ENCODE data around the gene ELOVL1. TPM values are rescaled to one million over a fixed set of nuclear protein-coding genes. Genes with fewer than 3 reads are reported as not detected.
A peak's percentile ranks its signal among the peaks of the same experiment; 100 is the strongest.
"Not testable (repeated sequence)": the region's sequence is repeated elsewhere in the genome, so short reads cannot be mapped to it uniquely, and the experiment has no call there.

The ELOVL1 gene
- polyA plus RNA-seq, 2 of the 4 experiments (the other 2 are of a cell fraction), result 105 to 124 TPM

DNA sequence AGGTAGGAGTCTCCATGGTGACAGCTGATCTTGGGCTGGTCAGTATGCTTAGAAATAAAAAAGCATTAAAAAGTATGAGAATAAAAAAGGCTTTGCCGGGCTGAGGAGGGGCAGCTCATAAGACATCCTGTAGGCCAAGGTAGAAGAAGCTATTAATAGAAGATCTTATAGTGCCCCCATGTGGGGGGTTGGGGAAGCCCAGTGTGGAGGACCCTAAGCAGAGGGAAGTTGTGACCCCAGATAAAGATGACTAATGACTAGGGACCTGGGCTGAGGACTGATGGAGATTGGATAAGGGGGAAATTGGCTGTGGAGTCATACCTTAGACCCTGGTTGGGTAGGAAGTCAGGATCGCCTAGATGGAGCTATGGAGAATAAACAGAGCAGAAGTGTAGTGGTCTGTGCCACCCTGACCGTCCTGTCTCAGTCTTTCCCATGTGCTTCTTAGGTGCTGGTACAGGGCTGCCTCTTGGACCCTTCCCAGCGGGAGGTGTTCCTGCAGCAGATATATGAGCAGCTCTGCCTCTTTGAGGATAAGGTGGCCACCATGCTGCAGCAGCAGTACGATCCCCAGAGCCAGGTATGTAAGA is 46.9 kb upstream of the ELOVL1 start:
- WGBS (ENCODE audit: missing lambda C conversion rate), result 79% methylated on average over 5 of the region's 5 CpGs
- Histone ChIP-seq H3K27ac (no peak overlapping the region), H3K4me3 (no peak overlapping the region), H3K9me3 (no peaks in the 10 kb centered on the region), H3K4me2 (no peak overlapping the region), H3K4me1 (no peaks in the 10 kb centered on the region)
- FAIRE-seq (no peak), DNase-seq (ENCODE audit: low read depth in 1 of 2, low spot score in 1 of 2) (peak; percentile 32 to 56), ATAC-seq (peak; percentile 93 to 97)
- CTCF ChIA-PET, result interaction anchor here (0.6 to 3.0 kb wide), 25 partner anchors 10 to 210 kb away, joined by 3 to 21 read pairs (median 3); partner anchors contain the start of genes CDC20 and HYI
- POLR2A ChIA-PET, result interaction anchor here (0.8 to 1.2 kb wide), 4 partner anchors 25 to 188 kb away, joined by 3 to 5 read pairs (median 3); partner anchors contain the start of gene CDC20
- TF ChIP-seq, protein P1, sequence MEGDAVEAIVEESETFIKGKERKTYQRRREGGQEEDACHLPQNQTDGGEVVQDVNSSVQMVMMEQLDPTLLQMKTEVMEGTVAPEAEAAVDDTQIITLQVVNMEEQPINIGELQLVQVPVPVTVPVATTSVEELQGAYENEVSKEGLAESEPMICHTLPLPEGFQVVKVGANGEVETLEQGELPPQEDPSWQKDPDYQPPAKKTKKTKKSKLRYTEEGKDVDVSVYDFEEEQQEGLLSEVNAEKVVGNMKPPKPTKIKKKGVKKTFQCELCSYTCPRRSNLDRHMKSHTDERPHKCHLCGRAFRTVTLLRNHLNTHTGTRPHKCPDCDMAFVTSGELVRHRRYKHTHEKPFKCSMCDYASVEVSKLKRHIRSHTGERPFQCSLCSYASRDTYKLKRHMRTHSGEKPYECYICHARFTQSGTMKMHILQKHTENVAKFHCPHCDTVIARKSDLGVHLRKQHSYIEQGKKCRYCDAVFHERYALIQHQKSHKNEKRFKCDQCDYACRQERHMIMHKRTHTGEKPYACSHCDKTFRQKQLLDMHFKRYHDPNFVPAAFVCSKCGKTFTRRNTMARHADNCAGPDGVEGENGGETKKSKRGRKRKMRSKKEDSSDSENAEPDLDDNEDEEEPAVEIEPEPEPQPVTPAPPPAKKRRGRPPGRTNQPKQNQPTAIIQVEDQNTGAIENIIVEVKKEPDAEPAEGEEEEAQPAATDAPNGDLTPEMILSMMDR (IDR thresholded peaks at IDR 0.05), result peak; percentile 51
- peak; percentile 57 for TF ChIP-seq SMC3 (IDR thresholded peaks at IDR 0.05)
- peak; percentile 64 for TF ChIP-seq RAD21 (conservative IDR thresholded peaks at IDR 0.05 in 1 of 2, IDR thresholded peaks at IDR 0.05 in 1 of 2)
- no peak for TF ChIP-seq POLR2A (IDR thresholded peaks at IDR 0.05; ENCODE audit: low read length)

DNA sequence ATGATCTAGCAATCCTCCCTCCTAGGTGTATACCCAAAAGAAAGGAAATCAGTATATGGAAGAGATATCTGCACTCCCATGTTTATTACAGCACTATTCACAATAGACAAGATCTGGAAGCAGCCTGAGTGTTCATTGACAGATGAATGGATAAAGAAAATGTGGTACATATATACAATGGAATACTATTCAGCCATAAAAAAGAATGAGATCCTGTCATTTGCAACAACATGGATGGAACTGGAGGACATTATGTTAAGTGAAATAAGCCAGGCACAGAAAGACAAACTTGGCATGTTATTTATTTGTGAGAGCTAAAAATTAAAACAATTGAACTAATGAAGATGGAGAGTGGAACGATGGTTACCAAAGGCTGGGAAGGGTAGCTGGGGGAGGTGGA is 45.6 kb upstream of the ELOVL1 start:
- H3K9me3 ChIP-seq; H3K27ac ChIP-seq; DNase-seq (ENCODE audit: low read depth in 1 of 2, low spot score in 1 of 2); CTCF ChIA-PET; FAIRE-seq; ATAC-seq; H3K4me3 ChIP-seq; H3K4me2 ChIP-seq; H3K4me1 ChIP-seq; POLR2A ChIA-PET: not testable (repeated sequence)
- 93% methylated on average over 1 of the region's 1 CpG for WGBS (ENCODE audit: missing lambda C conversion rate)

- Histone ChIP-seq H3K4me3 (no peak overlapping the region), H3K27ac (no peak overlapping the region), H3K4me1 (no peaks in the 10 kb centered on the region), H3K4me2 (no peak overlapping the region), H3K9me3 (no peaks in the 10 kb centered on the region)
- TF ChIP-seq BHLHE40 (IDR thresholded peaks at IDR 0.05; ENCODE audit: low read depth, low read length) (no peak), RAD21 (conservative IDR thresholded peaks at IDR 0.05 in 1 of 2, IDR thresholded peaks at IDR 0.05 in 1 of 2) (no peak), MAX (IDR thresholded peaks at IDR 0.05) (no peak), RCOR1 (IDR thresholded peaks at IDR 0.05; ENCODE audit: low read depth, low read length) (no peak), MAZ (IDR thresholded peaks at IDR 0.05; ENCODE audit: borderline replicate concordance, low read depth, low read length) (no peak), POLR2A (IDR thresholded peaks at IDR 0.05; ENCODE audit: low read length) (no peak), HEYL (CRISPR knock-in tag; IDR thresholded peaks at IDR 0.05) (no peak), EHF (CRISPR knock-in tag; IDR thresholded peaks at IDR 0.05) (no peak), NFE2L2 (conservative IDR thresholded peaks at IDR 0.05; ENCODE audit: low read length) (no peak), JUN (IDR thresholded peaks at IDR 0.05) (no peak), PHF8 (IDR thresholded peaks at IDR 0.05; ENCODE audit: borderline replicate concordance, low read depth) (no peak), TFCP2L1 (CRISPR knock-in tag; IDR thresholded peaks at IDR 0.05) (no peak), REST (IDR thresholded peaks at IDR 0.05) (no peak)
- TF ChIP-seq, protein P1 (IDR thresholded peaks at IDR 0.05), result no peak
- TF ChIP-seq, protein P2, sequence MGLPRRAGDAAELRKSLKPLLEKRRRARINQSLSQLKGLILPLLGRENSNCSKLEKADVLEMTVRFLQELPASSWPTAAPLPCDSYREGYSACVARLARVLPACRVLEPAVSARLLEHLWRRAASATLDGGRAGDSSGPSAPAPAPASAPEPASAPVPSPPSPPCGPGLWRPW (IDR thresholded peaks at IDR 0.05), result no peak
- 100% methylated on average over 3 of the region's 3 CpGs for WGBS (ENCODE audit: missing lambda C conversion rate)
- ATAC-seq (no peak), FAIRE-seq (no peak), DNase-seq (ENCODE audit: low read depth in 1 of 2, low spot score in 1 of 2) (no peak)
- ChIA-PET POLR2A (no interaction called here), CTCF (no interaction called here)
Observed at GRCh38 chr1:43410571-43410970, 42.8 kb upstream of the ELOVL1 start.

Measured in A549 (cell line).